GM18867 (cell line): ENCODE results near the gene RNF26.

ENCODE experiments used
- ATAC-seq: cut with Tn5 transposase; IDR thresholded peaks from one replicate; pipeline ENCODE4 v1.9.1; 2021; ENCODE audit warnings: mild to moderate bottlenecking, moderate library complexity; ENCODE audit not compliant: unreplicated experiment

RNF26 gene

GRCh38 chr11:119335091-119335654 lies 846 bp downstream of the RNF26 start:
- no peak for ATAC-seq

- no peak for ATAC-seq
Measured at GRCh38 chr11:119335655-119336543, 1.6 kb downstream of the RNF26 start.

GRCh38 chr11:119336744-119337469 lies 2.6 kb downstream of the RNF26 start:
- ATAC-seq, result no peak

GRCh38 chr11:119337581-119338317 lies 3.4 kb downstream of the RNF26 start:
- ATAC-seq, result no peak

- ATAC-seq, result no peak
Measured at GRCh38 chr11:119338318-119338890, 4.1 kb downstream of the RNF26 start.

GRCh38 chr11:119338965-119339588 lies 4.8 kb downstream of the RNF26 start:
- no peak for ATAC-seq

GRCh38 chr11:119339589-119340334 lies 5.4 kb downstream of the RNF26 start:
- ATAC-seq, result no peak

GRCh38 chr11:119340335-119341221 lies 6.3 kb downstream of the RNF26 start, which contains the start of gene C1QTNF5:
C1QTNF5 (minus strand) TSS chr11:119340883; CDS start chr11:119340397, 486 bp downstream.
- no peak for ATAC-seq

GRCh38 chr11:119341222-119342022 lies 7.1 kb downstream of the RNF26 start:
- no peak for ATAC-seq

GRCh38 chr11:119342023-119342300 lies 7.6 kb downstream of the RNF26 start:
- no peak for ATAC-seq

- ATAC-seq, result no peak
Measured at GRCh38 chr11:119342362-119343130, 8.2 kb downstream of the RNF26 start.

GRCh38 chr11:119343726-119344125 lies 9.4 kb downstream of the RNF26 start:
- no peak for ATAC-seq

GRCh38 chr11:119344291-119345010 lies 10.1 kb downstream of the RNF26 start:
- ATAC-seq, result no peak

GRCh38 chr11:119345685-119346084 lies 11.4 kb downstream of the RNF26 start:
- no peak for ATAC-seq

- no peak for ATAC-seq
Measured at GRCh38 chr11:119346605-119347004, 12.3 kb downstream of the RNF26 start, which contains the start of gene MFRP. MFRP (minus strand) TSS chr11:119346705; CDS start chr11:119346513, 192 bp downstream.

GRCh38 chr11:119347242-119347641 lies 12.9 kb downstream of the RNF26 start:
- no peak for ATAC-seq
